Pancreas (tissue), 10 donors: Measurements from ENCODE around the gene CMC4. TPM values are rescaled to one million over a fixed set of nuclear protein-coding genes. Genes with fewer than 3 reads are reported as not detected.

ENCODE experiments used
- ATAC-seq, 4 donors: fragments of 200-7000 bp; cut with Tn5 transposase; one replicate each; pipeline versions ENCODE4 v1.8.0 to v1.9.1; 2020; ENCODE audit warnings: mild to moderate bottlenecking in 4 of 4, moderate library complexity in 4 of 4
- DNase-seq, 6 donors: peaks; one replicate each; pipeline ENCODE4 v3.0.0-alpha.2; 2020
- FAIRE-seq: peaks from 2 replicates; lab custom pipeline; 2012; peaks lifted over from hg19 to GRCh38; lab: Jason Lieb, UNC
- H3K27ac ChIP-seq, 4 donors: fragments of 200-600 bp; sonication (generic); 1 replicate in 3 of 4; 2 replicates in 1 of 4; pipeline versions ENCODE4 v1.5.0 to v1.8.0; 2020
- H3K27me3 ChIP-seq, 4 donors: fragments of 200-600 bp; one replicate each; pipeline ENCODE4 v1.8.0; 2021
- H3K36me3 ChIP-seq, 3 donors: fragments of 200-600 bp; sonication (generic) in 1 of 3; one replicate each; pipeline versions ENCODE4 v1.5.0 to v1.8.0; 2020 to 2021
- H3K4me1 ChIP-seq, 3 donors: fragments of 200-600 bp; one replicate each; pipeline ENCODE4 v1.8.0; 2021
- H3K4me3 ChIP-seq, 4 donors: fragments of 200-600 bp; sonication (generic) in 2 of 4; one replicate each; pipeline versions ENCODE4 v1.5.0 to v1.8.0; 2020 to 2021
- H3K9me3 ChIP-seq, 4 donors: fragments of 200-600 bp; one replicate each; pipeline ENCODE4 v1.8.0; 2021
- WGBS, 2 donors: extraction: QIAGEN DNeasy Blood & Tissue Kit; methylation state at CpG; one replicate each; pipeline ENCODE4 v1.1.7; 2013; 5-methylcytosine and 5-hydroxymethylcytosine counted together
- intact Hi-C, 3 donors: fragments of 100-400 bp; cut with DNase I; formaldehyde crosslinking; loops; one replicate each; pipeline versions ENCODE4 v1.11.1 to v1.14.2; 2022
- polyA plus RNA-seq, 2 donors: library from polyadenylated mRNA; stranded (reverse); fragments of 200-250 nt; gene quantifications; one replicate each; pipeline ENCODE4 v1.2.3, GENCODE V29; 2013
- total RNA-seq, 6 donors: library from RNA; stranded (reverse); fragmentation: NEBNext Ultra II Directional in 4 of 6; extraction: Animal tissue kit (Norgen Biotek cat#: 25700) in 4 of 6; gene quantifications; one replicate each; pipeline versions ENCODE4 v1.2.1 to v1.2.4, GENCODE V29; 2021 to 2023
- TF ChIP-seq, protein P1 (sequence below), 4 donors: fragments of 200-600 bp; sonication (generic) in 3 of 4; IDR thresholded peaks; one replicate each; pipeline versions ENCODE4 v1.5.0 to v1.8.0; 2021; ENCODE audit warnings: antibody characterized with exemption in 4 of 4
- donor health status: healthy with polysubstance abuse.
- donor health status: DM: no; HTN: no; CAD: no; lungs with moderate emphysema.
- donor health status: DM: no; HTN: no; CAD: no.
- donor health status: control.
- donor health status: control.
- donor health status: Bipolar disorder and iron deficiency.
- donor health status: DM: yes; HTN: yes; CAD: no.
- donor health status: DM: no; HTN: no; CAD: no.
- donor health status: DM: no; HTN: no; CAD: no.
- donor health status: DM: yes; HTN: yes; CAD: no.

Gene CMC4
- total and polyA plus RNA-seq, 8 donors = 2.6 to 16.6 (median 3.8) TPM

- H3K36me3 ChIP-seq = no peaks in the 10 kb centered on the region
- peak overlapping the region in 2 of 4 donors; percentile 20 to 39 for H3K27ac ChIP-seq
- no peak for FAIRE-seq
- peak in 1 of 4 donors; percentile 3 for ATAC-seq
- TF ChIP-seq, protein P1, sequence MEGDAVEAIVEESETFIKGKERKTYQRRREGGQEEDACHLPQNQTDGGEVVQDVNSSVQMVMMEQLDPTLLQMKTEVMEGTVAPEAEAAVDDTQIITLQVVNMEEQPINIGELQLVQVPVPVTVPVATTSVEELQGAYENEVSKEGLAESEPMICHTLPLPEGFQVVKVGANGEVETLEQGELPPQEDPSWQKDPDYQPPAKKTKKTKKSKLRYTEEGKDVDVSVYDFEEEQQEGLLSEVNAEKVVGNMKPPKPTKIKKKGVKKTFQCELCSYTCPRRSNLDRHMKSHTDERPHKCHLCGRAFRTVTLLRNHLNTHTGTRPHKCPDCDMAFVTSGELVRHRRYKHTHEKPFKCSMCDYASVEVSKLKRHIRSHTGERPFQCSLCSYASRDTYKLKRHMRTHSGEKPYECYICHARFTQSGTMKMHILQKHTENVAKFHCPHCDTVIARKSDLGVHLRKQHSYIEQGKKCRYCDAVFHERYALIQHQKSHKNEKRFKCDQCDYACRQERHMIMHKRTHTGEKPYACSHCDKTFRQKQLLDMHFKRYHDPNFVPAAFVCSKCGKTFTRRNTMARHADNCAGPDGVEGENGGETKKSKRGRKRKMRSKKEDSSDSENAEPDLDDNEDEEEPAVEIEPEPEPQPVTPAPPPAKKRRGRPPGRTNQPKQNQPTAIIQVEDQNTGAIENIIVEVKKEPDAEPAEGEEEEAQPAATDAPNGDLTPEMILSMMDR (IDR thresholded peaks at IDR 0.05) = no peak
- DNase-seq = no peak
- H3K4me1 ChIP-seq = peaks cover 0 to 20% (median 5%) of the 10 kb centered on the region in 3 donors
- H3K4me3 ChIP-seq = no peak overlapping the region
- H3K9me3 ChIP-seq = no peaks in the 10 kb centered on the region
- intact Hi-C loops = loop anchor here in 1 of 3 donors (10.0 kb wide), 1 partner anchor 72 kb away; no protein-coding TSS in a partner anchor
- no peaks in the 10 kb centered on the region for H3K27me3 ChIP-seq
- 68 to 84% methylated on average over 1 of the region's 1 CpG for WGBS, 2 donors
These were observed 14.5 kb downstream of the CMC4 start for GRCh38 chrX:155056471-155056870.

- 72 to 84% methylated on average over 3 of the region's 3 CpGs for WGBS, 2 donors
- no peak for FAIRE-seq
- intact Hi-C loops = loop anchor here in 1 of 3 donors (10.0 kb wide), 1 partner anchor 71 kb away; no protein-coding TSS in a partner anchor
- H3K4me3 ChIP-seq = no peak overlapping the region
- H3K4me1 ChIP-seq = peaks cover 0 to 20% (median 5%) of the 10 kb centered on the region in 3 donors
- TF ChIP-seq, protein P1 (IDR thresholded peaks at IDR 0.05) = no peak
- DNase-seq = no peak
- no peaks in the 10 kb centered on the region for H3K27me3 ChIP-seq
- H3K9me3 ChIP-seq = no peaks in the 10 kb centered on the region
- H3K36me3 ChIP-seq = no peaks in the 10 kb centered on the region
- no peak overlapping the region for H3K27ac ChIP-seq
- no peak for ATAC-seq
These were observed 15.4 kb downstream of the CMC4 start for GRCh38 chrX:155055494-155055893.

GRCh38 chrX:155054255-155054654 is 16.7 kb downstream of the CMC4 start:
- no peak overlapping the region for H3K27ac ChIP-seq
- intact Hi-C loops = loop anchor here in 1 of 3 donors (10.0 kb wide), 1 partner anchor 69 kb away; no protein-coding TSS in a partner anchor
- FAIRE-seq (no peak), ATAC-seq (no peak), DNase-seq (no peak)
- peaks cover 0 to 20% (median 5%) of the 10 kb centered on the region in 3 donors for H3K4me1 ChIP-seq
- WGBS, 2 donors = 78 to 99% methylated on average over 4 of the region's 4 CpGs
- H3K9me3 ChIP-seq = no peaks in the 10 kb centered on the region
- no peaks in the 10 kb centered on the region for H3K36me3 ChIP-seq
- TF ChIP-seq, protein P1 (IDR thresholded peaks at IDR 0.05) = no peak
- no peaks in the 10 kb centered on the region for H3K27me3 ChIP-seq
- H3K4me3 ChIP-seq = no peak overlapping the region

DNA sequence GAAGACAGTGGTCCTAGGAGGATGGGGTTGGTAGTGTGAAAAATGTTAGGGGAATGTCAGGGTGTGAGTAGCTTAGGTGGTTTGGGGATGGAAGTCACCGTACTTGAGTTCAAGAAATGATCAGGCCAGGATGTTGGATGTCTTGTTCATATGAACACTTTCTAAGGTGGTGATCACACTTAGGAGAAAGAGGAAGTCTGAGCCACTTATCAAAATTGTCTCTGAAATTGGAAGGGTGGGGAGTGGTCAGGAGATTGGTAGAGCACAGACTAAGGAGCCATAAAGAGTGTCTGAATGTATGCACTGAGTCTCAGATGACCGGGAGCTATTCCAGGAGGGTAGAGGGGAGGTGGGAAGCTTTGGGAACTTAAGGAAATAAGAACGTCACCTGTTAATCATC is 17.3 kb downstream of the CMC4 start:
- Histone ChIP-seq H3K4me1 (peaks cover 3 to 22% (median 5%) of the 10 kb centered on the region in 3 donors), H3K4me3 (no peak overlapping the region), H3K36me3 (no peaks in the 10 kb centered on the region), H3K27me3 (no peaks in the 10 kb centered on the region), H3K9me3 (no peaks in the 10 kb centered on the region), H3K27ac (peak overlapping the region in 2 of 4 donors; percentile 58 to 70)
- FAIRE-seq (no peak), ATAC-seq (no peak), DNase-seq (no peak)
- TF ChIP-seq, protein P1 (IDR thresholded peaks at IDR 0.05) = no peak
- 57 to 86% methylated on average over 3 of the region's 3 CpGs for WGBS, 2 donors
- intact Hi-C loops = loop anchor here in 1 of 3 donors (10.0 kb wide), 1 partner anchor 69 kb away; no protein-coding TSS in a partner anchor
